Measurements from ENCODE around the gene WNT3. TPM values are rescaled to one million over a fixed set of nuclear protein-coding genes. Genes with fewer than 3 reads are reported as not detected.
A peak's percentile ranks its signal among the peaks of the same experiment; 100 is the strongest.
"Not testable (repeated sequence)": the region's sequence is repeated elsewhere in the genome, so short reads cannot be mapped to it uniquely, and the experiment has no call there.

The WNT3 gene
- total RNA-seq, 2 donors from 2014 or later: 0.64 to 1.0 TPM

DNA sequence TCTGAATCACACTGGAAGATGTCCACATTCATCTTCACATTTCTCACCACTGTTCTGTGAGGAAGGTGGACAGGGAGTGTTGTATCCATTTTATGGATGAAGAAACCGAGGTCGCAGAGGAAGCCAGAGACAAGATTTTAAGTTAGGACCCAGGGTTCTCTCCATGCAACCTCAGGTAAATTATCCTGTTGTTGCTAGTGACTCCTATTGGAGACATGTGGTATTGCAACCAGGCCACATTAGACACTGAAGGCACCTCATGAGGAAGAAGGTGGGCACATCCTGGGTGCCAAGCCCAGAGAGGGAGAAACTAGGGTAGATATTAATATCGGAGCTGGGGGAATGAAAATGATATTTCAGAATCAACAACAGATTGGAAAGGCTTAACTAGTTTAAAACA, 24.3 kb upstream of the WNT3 start:
- no peak for DNase-seq
- Histone ChIP-seq H3K4me3 (no peak overlapping the region), H3K27ac (no peak overlapping the region), H3K9ac (ENCODE audit: low read depth in 2 of 2, low read length in 2 of 2) (no peak overlapping the region), H3K27me3 (peaks cover 6% of the 10 kb centered on the region), H3K4me1 (no peaks in the 10 kb centered on the region), H3K36me3 (no peaks in the 10 kb centered on the region), H3K9me3 (no peaks in the 10 kb centered on the region)
- intact Hi-C loops (cut with DNase I): loop anchor here (5.0 kb wide), 3 partner anchors 34 to 154 kb away; no protein-coding TSS in a partner anchor
- TF ChIP-seq, protein P1, sequence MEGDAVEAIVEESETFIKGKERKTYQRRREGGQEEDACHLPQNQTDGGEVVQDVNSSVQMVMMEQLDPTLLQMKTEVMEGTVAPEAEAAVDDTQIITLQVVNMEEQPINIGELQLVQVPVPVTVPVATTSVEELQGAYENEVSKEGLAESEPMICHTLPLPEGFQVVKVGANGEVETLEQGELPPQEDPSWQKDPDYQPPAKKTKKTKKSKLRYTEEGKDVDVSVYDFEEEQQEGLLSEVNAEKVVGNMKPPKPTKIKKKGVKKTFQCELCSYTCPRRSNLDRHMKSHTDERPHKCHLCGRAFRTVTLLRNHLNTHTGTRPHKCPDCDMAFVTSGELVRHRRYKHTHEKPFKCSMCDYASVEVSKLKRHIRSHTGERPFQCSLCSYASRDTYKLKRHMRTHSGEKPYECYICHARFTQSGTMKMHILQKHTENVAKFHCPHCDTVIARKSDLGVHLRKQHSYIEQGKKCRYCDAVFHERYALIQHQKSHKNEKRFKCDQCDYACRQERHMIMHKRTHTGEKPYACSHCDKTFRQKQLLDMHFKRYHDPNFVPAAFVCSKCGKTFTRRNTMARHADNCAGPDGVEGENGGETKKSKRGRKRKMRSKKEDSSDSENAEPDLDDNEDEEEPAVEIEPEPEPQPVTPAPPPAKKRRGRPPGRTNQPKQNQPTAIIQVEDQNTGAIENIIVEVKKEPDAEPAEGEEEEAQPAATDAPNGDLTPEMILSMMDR (IDR thresholded peaks at IDR 0.05): no peak

GRCh38 chr17:46841561-46842379, 23.3 kb upstream of the WNT3 start:
- intact Hi-C loops (cut with DNase I): loop anchor here (5.0 kb wide), 3 partner anchors 36 to 156 kb away; no protein-coding TSS in a partner anchor
- Histone ChIP-seq H3K4me3 (no peak overlapping the region), H3K9me3 (no peaks in the 10 kb centered on the region), H3K36me3 (no peaks in the 10 kb centered on the region), H3K4me1 (no peaks in the 10 kb centered on the region), H3K27ac (no peak overlapping the region), H3K27me3 (peaks cover 7% of the 10 kb centered on the region), H3K9ac (ENCODE audit: low read depth in 2 of 2, low read length in 2 of 2) (no peak overlapping the region)
- TF ChIP-seq, protein P1 (IDR thresholded peaks at IDR 0.05): peak; percentile 78
- DNase-seq: no peak

DNA sequence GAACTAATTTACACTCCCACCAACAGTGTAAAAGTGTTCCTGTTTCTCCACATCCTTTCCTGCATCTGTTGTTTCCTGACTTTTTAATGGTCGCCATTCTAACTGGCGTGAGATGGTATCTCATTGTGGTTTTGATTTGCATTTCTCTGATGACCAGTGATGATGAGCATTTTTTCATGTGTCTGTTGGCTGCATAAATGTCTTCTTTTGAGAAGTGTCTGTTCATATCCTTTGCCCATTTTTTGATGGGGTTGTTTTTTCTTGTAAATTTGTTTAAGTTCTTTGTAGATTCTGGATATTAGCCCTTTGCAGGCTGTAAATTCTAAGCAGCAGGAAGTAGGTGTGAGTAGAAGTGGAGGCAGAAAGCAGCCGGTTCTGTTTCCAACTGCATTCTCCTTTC, 22.1 kb upstream of the WNT3 start:
- H3K9me3 ChIP-seq; H3K4me3 ChIP-seq; H3K4me1 ChIP-seq; H3K27ac ChIP-seq; H3K9ac ChIP-seq (ENCODE audit: low read depth in 2 of 2, low read length in 2 of 2); DNase-seq; H3K36me3 ChIP-seq: not testable (repeated sequence)
- H3K27me3 ChIP-seq: peaks cover 11% of the 10 kb centered on the region
- intact Hi-C loops (cut with DNase I): loop anchor here (5.0 kb wide), 3 partner anchors 37 to 157 kb away; no protein-coding TSS in a partner anchor

DNA sequence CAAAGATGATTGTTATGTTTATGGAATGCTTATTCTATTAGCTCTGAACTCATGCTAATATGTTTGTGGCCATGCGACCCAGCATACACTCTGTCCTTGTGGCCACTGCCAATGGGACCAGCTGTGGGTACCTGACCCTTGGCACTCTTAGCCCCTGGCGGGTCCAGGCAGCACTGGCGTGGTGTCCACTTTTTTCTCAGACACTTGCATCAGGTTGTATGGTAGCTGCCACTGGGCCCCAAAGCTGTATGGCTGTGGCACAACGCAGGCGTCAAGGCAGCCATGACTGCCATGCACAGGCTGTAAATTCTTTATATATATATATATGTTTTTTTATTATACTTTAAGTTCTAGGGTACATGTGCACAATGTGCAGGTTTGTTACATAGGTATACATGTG, 20.7 kb upstream of the WNT3 start:
- no peak overlapping the region for H3K9ac ChIP-seq (ENCODE audit: low read depth in 2 of 2, low read length in 2 of 2)
- no peak overlapping the region for H3K4me3 ChIP-seq
- TF ChIP-seq, protein P1 (IDR thresholded peaks at IDR 0.05): no peak
- intact Hi-C loops (cut with DNase I): no loop called here
- no peaks in the 10 kb centered on the region for H3K9me3 ChIP-seq
- no peak for DNase-seq
- no peak overlapping the region for H3K27ac ChIP-seq
- H3K36me3 ChIP-seq: no peaks in the 10 kb centered on the region
- H3K27me3 ChIP-seq: peaks cover 11% of the 10 kb centered on the region
- no peaks in the 10 kb centered on the region for H3K4me1 ChIP-seq

- TF ChIP-seq, protein P1 (IDR thresholded peaks at IDR 0.05): no peak
- DNase-seq: no peak
- no peak overlapping the region for H3K4me3 ChIP-seq
These were observed 19.0 kb upstream of the WNT3 start for GRCh38 chr17:46837521-46837920.

DNA sequence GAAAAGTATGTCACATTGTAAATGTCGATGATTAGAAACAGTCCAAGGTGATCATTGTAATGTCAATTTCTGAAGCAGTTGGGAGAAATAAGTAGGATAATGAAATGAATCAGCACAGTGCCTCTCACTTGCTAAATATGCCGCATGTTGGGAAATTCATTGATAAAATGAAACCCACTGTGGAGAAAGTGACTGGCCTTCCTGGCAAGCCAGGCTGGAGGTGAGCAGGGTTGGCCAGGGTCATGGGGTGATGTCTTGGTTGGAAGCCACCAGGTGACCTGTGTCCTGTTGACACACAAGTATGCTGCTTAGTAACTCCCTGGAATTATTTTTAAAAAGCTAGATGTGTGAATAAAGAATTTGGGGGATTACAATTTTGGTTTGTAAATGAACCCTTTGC, 18.0 kb upstream of the WNT3 start:
- Histone ChIP-seq H3K4me3 (no peak overlapping the region), H3K4me1 (no peaks in the 10 kb centered on the region), H3K27me3 (peaks cover 5% of the 10 kb centered on the region), H3K9me3 (no peaks in the 10 kb centered on the region), H3K27ac (no peak overlapping the region), H3K9ac (ENCODE audit: low read depth in 2 of 2, low read length in 2 of 2) (no peak overlapping the region), H3K36me3 (no peaks in the 10 kb centered on the region)
- DNase-seq: no peak
- intact Hi-C loops (cut with DNase I): no loop called here
- TF ChIP-seq, protein P1 (IDR thresholded peaks at IDR 0.05): no peak

More at GRCh38 chr17:46837521-46837920, 19.0 kb upstream of the WNT3 start:
- peaks cover 11% of the 10 kb centered on the region for H3K27me3 ChIP-seq
- no peak overlapping the region for H3K27ac ChIP-seq
- no peak overlapping the region for H3K9ac ChIP-seq (ENCODE audit: low read depth in 2 of 2, low read length in 2 of 2)
- intact Hi-C loops (cut with DNase I): no loop called here
- no peaks in the 10 kb centered on the region for H3K4me1 ChIP-seq
- H3K36me3 ChIP-seq: no peaks in the 10 kb centered on the region
- H3K9me3 ChIP-seq: no peaks in the 10 kb centered on the region

Measured in colonic mucosa (tissue), 4 donors.